Natural killer cell (primary cell): ENCODE data around the gene ACP2. TPM values are rescaled to one million over a fixed set of nuclear protein-coding genes. Genes with fewer than 3 reads are reported as not detected.

Experiments used
- ATAC-seq, 3 donors: fragments of 150-1000 bp in 2 of 3; fragments of 200-7000 bp in 1 of 3; cut with Tn5 transposase; 1 replicate in 1 of 3; 2 replicates in 2 of 3; pipeline ENCODE4 v1.10.0; 2021; ENCODE audit warnings: mild to moderate bottlenecking in 2 of 3, moderate library complexity in 2 of 3
- DNase-seq, 2 donors: peaks; one replicate each; pipeline versions ENCODE4 v3.0.0 to v3.0.0-alpha.2; 2013 to 2021; ENCODE audit warnings: mixed read lengths in 1 of 2
- H3K27ac ChIP-seq: one replicate; pipeline ENCODE4 v1.5.1; 2013; ENCODE audit warnings: mild to moderate bottlenecking, low read length
- H3K27me3 ChIP-seq: one replicate; pipeline ENCODE4 v1.6.1; 2013; ENCODE audit warnings: low read length; ENCODE audit not compliant: control insufficient read depth, insufficient read depth
- H3K36me3 ChIP-seq: one replicate; pipeline ENCODE4 v1.6.1; 2013; ENCODE audit warnings: low read length; ENCODE audit not compliant: control insufficient read depth, insufficient read depth
- H3K4me1 ChIP-seq: one replicate; pipeline ENCODE4 v1.6.1; 2013; ENCODE audit warnings: low read length; ENCODE audit not compliant: control insufficient read depth, insufficient read depth
- H3K4me3 ChIP-seq: one replicate; pipeline ENCODE4 v1.5.1; 2013; ENCODE audit warnings: low read length
- H3K9me3 ChIP-seq: one replicate; pipeline ENCODE4 v1.6.1; 2013; ENCODE audit warnings: low read length; ENCODE audit not compliant: control insufficient read depth, insufficient read depth
- H3K27ac Mint-ChIP-seq, 2 donors: one replicate each; pipeline ENCODE4 v1.8.0; 2022; ENCODE audit warnings: mild to moderate bottlenecking in 2 of 2, mixed read lengths in 2 of 2, moderate library complexity in 1 of 2
- H3K27me3 Mint-ChIP-seq, 2 donors: one replicate each; pipeline ENCODE4 v1.8.0; 2022; ENCODE audit warnings: low read depth in 2 of 2, mixed read lengths in 2 of 2
- H3K36me3 Mint-ChIP-seq: one replicate; pipeline ENCODE4 v1.8.0; 2022; ENCODE audit warnings: mixed read lengths
- H3K4me1 Mint-ChIP-seq, 2 donors: one replicate each; pipeline ENCODE4 v1.8.0; 2022; ENCODE audit warnings: mixed read lengths in 2 of 2
- H3K4me3 Mint-ChIP-seq: one replicate; pipeline ENCODE4 v1.8.0; 2022; ENCODE audit warnings: mild to moderate bottlenecking, moderate library complexity, mixed read lengths
- H3K9me3 Mint-ChIP-seq, 2 donors: one replicate each; pipeline ENCODE4 v1.8.0; 2022; ENCODE audit warnings: mixed read lengths in 2 of 2
- WGBS: methylation state at CpG from one replicate; pipeline ENCODE4 v1.1.7; 2013; ENCODE audit warnings: missing lambda C conversion rate; ENCODE audit not compliant: insufficient coverage; 5-methylcytosine and 5-hydroxymethylcytosine counted together
- intact Hi-C: fragments of 100-400 bp; cut with micrococcal nuclease; formaldehyde crosslinking; loops from one replicate; pipeline ENCODE4 v1.14.2; 2022
- total RNA-seq, 4 donors: library from RNA; stranded (reverse); fragments of 120-200 nt in 1 of 4; gene quantifications; one replicate each; pipeline versions ENCODE4 v1.2.3 to v1.2.4, GENCODE V29; 2013 to 2022
- TF ChIP-seq, protein P1 (sequence below): fragments of 200-600 bp; IDR thresholded peaks from one replicate; pipeline ENCODE4 v1.8.0; 2022; ENCODE audit warnings: antibody characterized with exemption

The ACP2 gene
- total RNA-seq, 3 donors from 2014 or later (not counting 1 experiment from before 2014, with no cell fraction given), result 15.5 to 21.9 (median 16.8) TPM

DNA sequence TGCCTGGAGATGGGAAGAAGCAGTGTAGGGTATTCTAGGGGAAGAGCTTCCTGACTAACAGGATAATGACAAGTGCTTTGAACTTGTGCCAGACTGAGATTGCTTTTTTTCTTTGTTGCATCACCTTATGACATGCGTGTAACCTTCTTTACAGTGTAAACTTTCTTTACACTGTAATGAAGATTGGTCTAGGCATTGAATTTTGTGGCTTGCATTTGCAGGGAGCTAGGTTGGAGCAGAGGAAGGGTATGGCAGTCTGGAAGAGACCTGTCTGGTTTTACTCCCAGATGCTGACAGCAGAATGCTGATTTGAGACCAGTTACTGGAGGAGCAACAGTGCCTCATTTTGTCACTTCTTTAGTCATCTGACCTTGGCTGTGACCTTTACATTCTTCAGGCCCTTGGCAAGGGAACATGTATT is 28.2 kb downstream of the ACP2 start:
- Mint-ChIP-seq H3K27ac (no peak overlapping the region), H3K36me3 (no peaks in the 10 kb centered on the region), H3K4me1 (peaks cover 21 to 26% of the 10 kb centered on the region in 2 donors), H3K4me3 (no peak overlapping the region), H3K9me3 (no peaks in the 10 kb centered on the region), H3K27me3 (no peaks in the 10 kb centered on the region)
- Histone ChIP-seq H3K27ac (no peak overlapping the region), H3K4me3 (no peak overlapping the region), H3K9me3 (no peaks in the 10 kb centered on the region), H3K36me3 (peaks cover 17% of the 10 kb centered on the region), H3K4me1 (peaks cover 15% of the 10 kb centered on the region), H3K27me3 (no peaks in the 10 kb centered on the region)
- ATAC-seq (no peak), DNase-seq (no peak)
- TF ChIP-seq, protein P1, sequence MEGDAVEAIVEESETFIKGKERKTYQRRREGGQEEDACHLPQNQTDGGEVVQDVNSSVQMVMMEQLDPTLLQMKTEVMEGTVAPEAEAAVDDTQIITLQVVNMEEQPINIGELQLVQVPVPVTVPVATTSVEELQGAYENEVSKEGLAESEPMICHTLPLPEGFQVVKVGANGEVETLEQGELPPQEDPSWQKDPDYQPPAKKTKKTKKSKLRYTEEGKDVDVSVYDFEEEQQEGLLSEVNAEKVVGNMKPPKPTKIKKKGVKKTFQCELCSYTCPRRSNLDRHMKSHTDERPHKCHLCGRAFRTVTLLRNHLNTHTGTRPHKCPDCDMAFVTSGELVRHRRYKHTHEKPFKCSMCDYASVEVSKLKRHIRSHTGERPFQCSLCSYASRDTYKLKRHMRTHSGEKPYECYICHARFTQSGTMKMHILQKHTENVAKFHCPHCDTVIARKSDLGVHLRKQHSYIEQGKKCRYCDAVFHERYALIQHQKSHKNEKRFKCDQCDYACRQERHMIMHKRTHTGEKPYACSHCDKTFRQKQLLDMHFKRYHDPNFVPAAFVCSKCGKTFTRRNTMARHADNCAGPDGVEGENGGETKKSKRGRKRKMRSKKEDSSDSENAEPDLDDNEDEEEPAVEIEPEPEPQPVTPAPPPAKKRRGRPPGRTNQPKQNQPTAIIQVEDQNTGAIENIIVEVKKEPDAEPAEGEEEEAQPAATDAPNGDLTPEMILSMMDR, result no peak
- 100% methylated on average over 1 of the region's 1 CpG for WGBS
- intact Hi-C loops, result no loop called here

DNA sequence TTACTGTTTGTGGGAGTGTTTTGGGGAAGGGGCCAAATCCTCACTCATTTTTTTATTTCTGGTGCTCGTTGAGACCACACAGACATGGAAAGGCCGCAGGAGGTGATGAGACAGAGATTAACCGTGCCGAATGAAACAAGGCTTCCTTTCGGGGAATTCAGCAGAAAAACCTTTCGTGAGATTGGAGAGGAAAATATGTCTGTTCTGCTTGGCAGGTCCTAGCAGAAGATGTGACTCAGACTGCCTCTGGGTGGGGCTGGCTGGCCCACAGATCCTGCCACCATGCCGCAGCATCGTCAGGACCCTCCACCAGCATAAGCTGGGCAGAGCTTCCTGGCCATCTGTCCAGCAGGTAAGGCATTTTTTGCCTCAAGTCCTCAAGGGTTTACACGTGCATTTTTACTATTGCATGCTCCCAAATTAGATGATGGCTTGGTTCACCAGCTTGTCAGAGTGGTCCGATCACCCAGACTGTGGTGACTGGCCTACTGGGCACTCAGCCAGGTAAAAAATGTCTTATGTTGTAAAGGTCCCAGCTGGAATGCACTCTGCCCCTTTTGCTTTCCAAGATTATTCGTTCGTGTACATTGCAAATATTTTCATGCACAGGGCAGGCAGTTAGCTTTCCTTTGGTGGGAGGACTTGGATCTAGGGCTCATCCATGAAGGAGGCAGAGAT is 32.4 kb downstream of the ACP2 start:
- TF ChIP-seq, protein P1, result no peak
- H3K4me3 ChIP-seq, result peak overlapping the region; percentile 98
- peak overlapping the region; percentile 96 for H3K27ac ChIP-seq
- H3K27ac Mint-ChIP-seq, result peak overlapping the region; percentile 95 to 98
- H3K9me3 Mint-ChIP-seq, result no peaks in the 10 kb centered on the region
- no peaks in the 10 kb centered on the region for H3K27me3 ChIP-seq
- peak overlapping the region; percentile 99 for H3K4me3 Mint-ChIP-seq
- no peaks in the 10 kb centered on the region for H3K9me3 ChIP-seq
- intact Hi-C loops, result no loop called here
- H3K4me1 ChIP-seq, result peaks cover 32% of the 10 kb centered on the region
- H3K36me3 Mint-ChIP-seq, result no peaks in the 10 kb centered on the region
- peaks cover 30 to 36% of the 10 kb centered on the region in 2 donors for H3K4me1 Mint-ChIP-seq
- ATAC-seq, result peak in 1 of 3 donors; percentile 7
- WGBS, result 19% methylated on average over 12 of the region's 12 CpGs
- DNase-seq, result peak; percentile 18 to 73
- H3K36me3 ChIP-seq, result peaks cover 8% of the 10 kb centered on the region
- no peaks in the 10 kb centered on the region for H3K27me3 Mint-ChIP-seq

DNA sequence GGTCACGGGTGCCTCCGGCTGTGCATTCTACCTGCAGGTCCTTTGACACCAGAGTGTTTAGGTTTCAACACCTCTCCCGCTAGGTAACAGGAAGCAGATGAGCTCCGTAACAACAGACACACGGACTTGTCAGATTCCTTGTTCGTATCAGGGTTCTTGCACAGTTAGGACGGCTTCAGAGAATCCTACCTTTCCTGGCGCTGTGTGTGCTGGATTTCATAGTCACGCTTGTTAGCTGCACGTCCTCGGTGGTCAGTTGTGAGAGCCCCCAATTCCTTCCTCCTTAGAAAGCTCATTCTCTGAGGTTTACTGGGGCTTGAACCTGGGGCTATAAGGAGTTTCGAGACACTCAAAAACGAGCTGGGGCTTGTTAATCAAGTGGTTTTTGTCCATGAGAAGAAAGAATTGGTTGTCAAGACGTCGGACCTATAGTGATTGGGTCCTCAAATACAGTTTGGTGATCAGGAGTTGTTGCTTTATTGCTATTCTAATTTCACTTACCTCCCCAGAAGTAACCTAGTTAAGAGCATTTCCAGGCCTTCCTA is 33.2 kb downstream of the ACP2 start:
- no peaks in the 10 kb centered on the region for H3K27me3 Mint-ChIP-seq

More for the DNA sequence above, 33.2 kb downstream of the ACP2 start:
- 2% methylated on average over 13 of the region's 15 CpGs for WGBS
- peak overlapping the region; percentile 95 to 98 for H3K27ac Mint-ChIP-seq
- ATAC-seq (no peak), DNase-seq (no peak)
- H3K4me1 ChIP-seq, result peaks cover 32% of the 10 kb centered on the region
- H3K27me3 ChIP-seq, result no peaks in the 10 kb centered on the region
- H3K36me3 ChIP-seq, result peaks cover 5% of the 10 kb centered on the region
- no peaks in the 10 kb centered on the region for H3K9me3 ChIP-seq
- H3K36me3 Mint-ChIP-seq, result no peaks in the 10 kb centered on the region
- H3K4me1 Mint-ChIP-seq, result peaks cover 30 to 36% of the 10 kb centered on the region in 2 donors
- intact Hi-C loops, result loop anchor here (2.0 kb wide), 2 partner anchors 33 to 39 kb away; partner anchors contain the start of genes ACP2 and ARFGAP2
- H3K4me3 Mint-ChIP-seq, result peak overlapping the region; percentile 99
- TF ChIP-seq, protein P1, result no peak
- no peaks in the 10 kb centered on the region for H3K9me3 Mint-ChIP-seq
- H3K27ac ChIP-seq, result peak overlapping the region; percentile 96
- H3K4me3 ChIP-seq, result peak overlapping the region; percentile 98
